HG02973 (cell line): ENCODE measurements around the gene CSTF2T.

ENCODE experiments used
- ATAC-seq: cut with Tn5 transposase; IDR thresholded peaks from one replicate; pipeline ENCODE4 v1.9.1; 2021; ENCODE audit warnings: moderate library complexity; ENCODE audit not compliant: unreplicated experiment

Gene CSTF2T

GRCh38 chr10:51699475-51700227, at the start of gene CSTF2T:
CSTF2T (minus strand) TSS chr10:51699595; CDS start chr10:51699549, 46 bp downstream.
- ATAC-seq, result peak; percentile 89

GRCh38 chr10:51748959-51749358, 49.6 kb upstream of the CSTF2T start:
- ATAC-seq, result no peak

GRCh38 chr10:51747216-51747615, 47.8 kb upstream of the CSTF2T start:
- ATAC-seq, result no peak

- no peak for ATAC-seq
These were observed 46.0 kb upstream of the CSTF2T start for GRCh38 chr10:51745397-51745796.

- no peak for ATAC-seq
These were observed 45.0 kb upstream of the CSTF2T start for GRCh38 chr10:51744235-51745000.

- peak; percentile 79 for ATAC-seq
These were observed 43.8 kb upstream of the CSTF2T start for GRCh38 chr10:51743146-51743545.

- ATAC-seq, result no peak
These were observed 33.7 kb upstream of the CSTF2T start for GRCh38 chr10:51733057-51733456.

- ATAC-seq, result no peak
These were observed 30.6 kb upstream of the CSTF2T start for GRCh38 chr10:51729822-51730555.

- ATAC-seq, result no peak
These were observed 24.6 kb upstream of the CSTF2T start for GRCh38 chr10:51724038-51724437.

- ATAC-seq, result no peak
These were observed 19.5 kb upstream of the CSTF2T start for GRCh38 chr10:51718804-51719291.

GRCh38 chr10:51716981-51717380, 17.6 kb upstream of the CSTF2T start:
- ATAC-seq, result no peak

GRCh38 chr10:51711519-51711891, 12.1 kb upstream of the CSTF2T start:
- no peak for ATAC-seq

- ATAC-seq, result no peak
These were observed 10.1 kb upstream of the CSTF2T start for GRCh38 chr10:51709324-51709972.

GRCh38 chr10:51708609-51709008, 9.2 kb upstream of the CSTF2T start:
- no peak for ATAC-seq

GRCh38 chr10:51707821-51708424, 8.5 kb upstream of the CSTF2T start:
- no peak for ATAC-seq

- no peak for ATAC-seq
These were observed 8.0 kb upstream of the CSTF2T start for GRCh38 chr10:51707392-51707791.

GRCh38 chr10:51706225-51706624, 6.8 kb upstream of the CSTF2T start:
- no peak for ATAC-seq

- no peak for ATAC-seq
These were observed 6.4 kb upstream of the CSTF2T start for GRCh38 chr10:51705774-51706173.

GRCh38 chr10:51700228-51700817, 928 bp upstream of the CSTF2T start:
- ATAC-seq, result no peak

GRCh38 chr10:51699145-51699474, 285 bp downstream of the CSTF2T start:
- ATAC-seq, result peak; percentile 31
